NK-92 treated with Interleukin-12 subunit alpha and Interleukin-12 subunit beta, amount 100 ng/mL, for 24 hours (cell line): ENCODE data around the gene CLCN7.
"Not testable (repeated sequence)": the region's sequence is repeated elsewhere in the genome, so short reads cannot be mapped to it uniquely, and the experiment has no call there.

Source experiments
- DNase-seq: peaks from one replicate; lab custom pipeline; 2025; lab: John Stamatoyannopoulos, UW

Gene CLCN7

DNA sequence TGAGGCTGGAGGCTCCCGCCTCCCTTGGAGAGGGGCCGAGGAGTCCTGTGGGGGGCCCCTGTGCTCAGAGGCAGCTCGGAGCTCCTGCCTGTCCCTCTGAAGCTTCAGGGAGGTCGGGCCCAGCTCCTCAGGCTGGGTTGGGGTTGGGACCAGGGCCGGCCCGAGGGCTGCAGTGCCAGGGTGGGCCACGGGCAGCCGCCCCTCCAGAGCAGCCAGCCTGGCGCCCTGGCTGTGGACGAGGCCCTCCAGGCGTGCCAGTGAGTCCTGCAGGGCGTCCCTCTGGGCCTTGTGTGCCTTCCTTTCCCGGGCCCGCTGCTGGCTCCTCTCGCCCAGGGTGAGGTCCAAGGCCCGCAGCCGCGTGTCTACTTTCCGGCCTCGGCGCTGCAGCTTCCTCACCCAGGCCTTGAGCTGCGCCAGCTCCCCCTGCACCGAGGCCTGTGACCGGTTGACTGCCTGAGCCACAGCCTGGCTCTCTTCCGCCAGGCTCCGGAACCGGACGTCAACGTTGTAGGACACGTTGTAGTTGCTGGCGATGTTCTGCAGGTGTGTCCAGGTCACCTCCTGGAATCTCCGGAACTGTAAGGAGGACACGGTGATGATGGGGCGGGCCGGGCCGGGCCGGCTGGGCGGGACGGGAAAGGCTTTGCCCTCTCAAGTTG, 12.7 kb upstream of the CLCN7 start:
- no peak for DNase-seq

DNA sequence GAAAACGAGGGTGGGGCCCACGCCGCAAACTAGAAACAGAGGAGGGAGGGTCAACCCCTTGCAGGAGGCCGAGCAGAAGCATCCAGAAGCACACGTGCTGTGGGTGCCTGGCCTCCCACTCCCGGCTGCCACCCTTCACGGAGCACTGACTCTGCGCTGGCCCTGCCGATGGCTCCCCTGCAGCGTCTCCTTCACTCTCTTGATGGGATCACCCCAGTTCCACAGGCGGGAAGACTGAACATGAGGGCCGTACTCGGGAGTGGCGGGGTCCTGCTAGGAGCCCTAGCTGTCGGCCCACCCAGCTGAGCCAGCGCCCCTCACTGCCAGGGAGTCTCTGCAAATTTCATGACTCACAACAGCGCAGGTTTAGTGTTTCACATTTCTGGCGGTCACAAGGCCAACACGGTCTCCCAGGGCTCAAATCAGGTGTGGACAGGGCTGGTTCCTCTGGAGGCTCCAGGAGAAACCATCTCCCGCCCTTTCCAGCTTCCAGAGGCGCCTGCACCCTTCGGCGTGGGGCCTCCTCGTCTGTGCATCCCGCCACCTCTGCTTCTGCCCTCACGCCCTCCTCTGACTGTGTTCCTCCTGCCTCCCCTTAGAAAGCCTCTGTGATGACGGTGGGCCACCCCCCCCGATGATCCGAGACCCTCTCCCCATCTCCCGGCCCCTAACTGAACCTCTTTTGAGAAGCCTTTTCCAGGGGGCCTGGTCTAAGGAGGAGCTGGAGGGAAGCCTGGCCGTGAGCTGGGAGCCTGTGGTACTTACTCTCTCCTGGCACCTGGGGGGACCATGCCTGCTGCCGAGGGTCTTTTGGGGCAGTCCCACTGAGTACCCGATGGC, 11.9 kb upstream of the CLCN7 start:
- no peak for DNase-seq

DNA sequence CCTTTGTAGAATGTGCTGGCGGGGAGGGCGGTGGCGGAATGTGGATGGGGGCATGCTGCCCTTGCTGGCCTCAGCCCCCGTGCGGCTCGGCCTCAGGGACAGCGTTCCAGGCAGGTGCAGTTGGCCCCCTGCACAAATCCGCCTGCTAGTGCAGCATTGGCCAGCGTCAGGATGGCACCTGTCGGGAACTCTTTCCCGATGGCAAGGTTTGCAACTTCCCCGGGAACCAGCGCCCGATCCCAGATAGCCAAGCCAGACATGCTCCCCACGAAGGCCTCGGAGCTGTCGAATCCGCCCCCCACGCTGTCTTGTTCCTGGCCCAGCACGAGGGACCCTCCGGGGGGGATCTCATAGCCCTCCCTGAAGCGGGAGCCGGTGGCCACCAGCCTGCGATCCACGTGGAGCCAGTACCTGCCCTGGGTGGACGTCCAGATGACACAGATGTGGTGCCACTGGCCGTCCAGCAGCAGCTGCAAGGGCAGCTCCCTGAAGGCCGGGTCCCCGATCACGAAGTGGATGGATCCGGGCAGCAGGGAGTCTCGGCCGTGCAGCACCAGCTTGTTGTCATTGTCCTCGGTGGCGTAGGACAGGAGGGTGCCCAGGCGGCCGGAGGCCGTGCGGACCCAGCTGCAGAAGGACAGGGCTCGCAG, 11.1 kb upstream of the CLCN7 start:
- DNase-seq = no peak

DNA sequence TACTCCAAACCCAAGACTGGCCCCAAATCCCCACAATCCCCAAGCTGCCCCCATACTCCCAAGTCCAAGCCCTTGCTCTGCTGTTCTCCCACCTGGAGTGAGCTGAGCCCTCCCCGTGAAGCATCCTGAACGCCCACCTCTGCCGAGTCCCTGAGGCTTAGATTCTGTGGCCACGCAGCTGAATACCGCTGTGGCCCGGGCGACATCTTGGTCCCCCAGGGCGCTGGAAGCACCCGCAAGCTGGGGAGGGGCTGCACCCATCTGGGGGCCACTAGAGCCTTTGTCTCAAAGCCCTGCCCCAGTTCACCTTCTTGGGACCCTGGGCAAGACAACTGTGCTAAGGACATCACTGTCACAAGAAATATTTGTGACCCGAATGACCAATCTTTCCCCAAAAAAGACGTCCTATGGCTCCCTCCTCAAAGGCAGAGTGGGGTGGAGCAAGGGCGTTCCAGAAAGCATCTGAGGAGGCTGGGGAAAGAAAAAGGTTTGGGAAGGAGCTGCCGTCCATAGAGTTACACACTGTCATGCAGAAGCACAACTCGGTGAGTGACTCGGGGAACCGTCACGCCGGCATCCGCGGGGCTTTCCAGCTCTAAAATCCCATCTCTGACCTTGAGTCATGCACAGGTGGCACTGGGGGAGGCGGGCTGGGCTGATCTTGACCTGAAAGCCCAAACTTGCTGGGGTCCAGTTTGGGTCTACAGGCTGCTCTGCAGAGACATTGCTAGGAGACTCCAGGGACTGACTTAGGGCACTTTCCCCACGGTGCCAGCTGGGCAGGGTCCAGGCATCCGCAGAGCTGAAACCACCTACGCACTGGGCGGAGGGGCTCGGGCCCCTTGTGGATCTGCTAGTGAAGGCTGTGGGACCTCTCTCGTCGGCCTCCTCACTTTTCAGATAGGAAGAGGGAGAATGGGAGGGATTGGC, 7.3 kb upstream of the CLCN7 start:
- DNase-seq = no peak

DNA sequence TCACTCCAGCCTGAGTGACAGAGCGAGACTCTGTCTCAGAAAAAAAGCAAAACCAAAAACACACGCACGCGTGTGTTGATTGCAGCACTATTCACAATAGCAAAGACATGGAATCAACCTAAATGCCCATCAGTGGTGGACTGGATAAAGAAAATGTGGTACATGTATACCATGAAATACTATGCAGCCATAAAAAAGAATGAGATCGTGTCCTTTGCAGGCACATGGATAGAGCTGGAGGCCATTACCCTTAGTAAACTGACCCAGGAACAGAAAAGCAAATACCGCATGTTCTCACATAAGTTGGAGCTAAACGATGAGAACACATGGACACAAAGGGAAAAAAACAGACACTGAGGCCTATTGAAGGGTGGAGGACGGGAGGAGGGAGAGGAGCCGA, 4.1 kb upstream of the CLCN7 start:
- DNase-seq = not testable (repeated sequence)

DNA sequence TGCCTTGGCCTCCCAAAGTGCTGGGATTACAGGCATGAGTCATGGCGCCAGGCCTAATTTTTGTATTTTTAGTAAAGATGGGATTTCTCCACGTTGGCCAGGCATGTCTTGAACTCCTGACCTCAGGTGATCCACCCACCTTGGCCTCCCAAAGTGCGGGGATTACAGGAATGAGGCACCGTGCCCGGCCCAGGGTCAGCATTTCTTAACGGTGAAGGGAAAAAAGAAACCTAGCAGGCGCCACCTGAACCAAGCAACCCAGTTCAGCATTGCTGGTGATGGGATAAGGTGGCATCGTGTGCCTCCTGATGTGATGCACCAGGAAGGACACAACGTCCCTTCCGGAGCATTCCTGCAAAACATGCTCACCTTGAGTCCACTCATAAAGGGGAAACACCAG, 2.2 kb upstream of the CLCN7 start:
- no peak for DNase-seq

DNA sequence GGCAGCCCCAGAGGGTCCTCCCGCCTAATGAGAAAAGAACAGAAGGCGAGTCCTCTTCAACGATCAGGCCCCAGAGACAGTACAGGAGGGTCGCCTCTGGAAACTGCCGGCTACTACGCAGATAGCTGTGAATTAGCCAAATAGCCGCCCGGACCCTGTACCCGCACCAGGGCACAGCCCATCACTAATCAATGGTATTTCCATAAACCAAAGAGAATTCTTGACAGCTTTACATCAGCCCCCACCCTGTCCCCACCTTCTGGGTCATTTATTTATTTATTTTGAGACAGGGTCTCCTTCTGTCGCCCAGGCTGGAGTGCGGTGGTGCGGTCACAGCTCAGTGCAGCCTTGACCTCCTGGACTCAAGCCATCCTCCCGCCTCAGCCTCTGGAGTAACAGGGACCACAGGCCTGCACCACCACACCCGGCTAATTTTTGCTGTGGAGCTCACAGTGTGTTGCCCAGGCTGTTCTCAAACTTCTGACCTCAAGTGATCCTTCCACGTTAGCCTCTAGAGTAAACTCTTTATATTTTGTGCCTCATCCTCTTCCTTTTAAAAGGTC, 805 bp upstream of the CLCN7 start:
- DNase-seq = no peak

DNA sequence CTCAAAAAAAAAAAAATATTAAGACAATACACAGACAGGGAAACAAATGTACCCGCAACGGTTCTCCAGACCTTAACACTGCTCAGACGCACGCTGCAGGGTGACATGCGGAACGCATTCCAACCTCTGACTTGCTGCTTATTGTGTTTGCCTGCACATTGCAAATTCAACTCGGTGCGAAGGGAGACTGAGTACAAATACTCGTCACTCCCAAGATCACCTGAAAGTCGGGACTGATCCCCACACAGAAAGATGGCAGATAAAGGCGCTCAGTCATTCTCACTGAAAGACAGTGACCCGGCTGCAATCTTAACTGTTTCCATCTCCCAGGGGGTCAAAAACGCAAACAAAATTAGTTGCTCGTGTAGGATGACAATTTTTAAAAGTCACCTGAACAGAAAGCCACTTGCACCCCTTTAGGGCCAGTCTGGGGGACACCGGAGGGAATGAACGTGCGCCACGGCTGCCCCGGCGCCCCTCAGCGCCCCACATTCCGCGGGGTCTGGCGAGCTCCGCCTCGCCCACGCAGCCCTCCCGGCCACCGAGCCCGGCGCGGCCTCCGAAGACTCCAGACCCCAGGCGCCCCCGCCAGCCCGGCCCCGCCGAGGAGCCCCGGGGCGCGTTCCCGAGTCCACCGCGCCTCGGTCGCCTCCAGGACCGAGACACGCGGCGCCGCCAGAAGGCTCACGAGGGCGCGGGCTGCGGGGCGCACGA, 589 bp downstream of the CLCN7 start:
- no peak for DNase-seq

DNA sequence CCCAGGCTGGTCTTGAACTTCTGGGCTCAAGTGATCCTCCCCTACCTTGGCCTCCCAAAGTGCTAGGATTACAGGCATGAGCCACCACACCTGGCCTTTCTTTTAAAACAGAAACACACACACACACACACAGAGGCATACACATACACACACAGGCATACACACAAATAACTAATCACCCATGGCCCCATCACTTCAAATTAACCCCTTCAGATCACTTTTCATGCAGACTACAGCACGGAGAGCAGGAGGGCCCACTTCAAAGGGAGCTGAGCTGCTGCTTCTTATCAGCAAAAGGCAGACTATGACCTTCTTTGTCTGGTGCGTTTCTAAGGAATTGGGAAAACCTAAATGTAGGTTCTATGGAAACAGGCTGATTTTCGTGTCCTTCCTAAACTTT, 1.9 kb downstream of the CLCN7 start:
- no peak for DNase-seq

DNA sequence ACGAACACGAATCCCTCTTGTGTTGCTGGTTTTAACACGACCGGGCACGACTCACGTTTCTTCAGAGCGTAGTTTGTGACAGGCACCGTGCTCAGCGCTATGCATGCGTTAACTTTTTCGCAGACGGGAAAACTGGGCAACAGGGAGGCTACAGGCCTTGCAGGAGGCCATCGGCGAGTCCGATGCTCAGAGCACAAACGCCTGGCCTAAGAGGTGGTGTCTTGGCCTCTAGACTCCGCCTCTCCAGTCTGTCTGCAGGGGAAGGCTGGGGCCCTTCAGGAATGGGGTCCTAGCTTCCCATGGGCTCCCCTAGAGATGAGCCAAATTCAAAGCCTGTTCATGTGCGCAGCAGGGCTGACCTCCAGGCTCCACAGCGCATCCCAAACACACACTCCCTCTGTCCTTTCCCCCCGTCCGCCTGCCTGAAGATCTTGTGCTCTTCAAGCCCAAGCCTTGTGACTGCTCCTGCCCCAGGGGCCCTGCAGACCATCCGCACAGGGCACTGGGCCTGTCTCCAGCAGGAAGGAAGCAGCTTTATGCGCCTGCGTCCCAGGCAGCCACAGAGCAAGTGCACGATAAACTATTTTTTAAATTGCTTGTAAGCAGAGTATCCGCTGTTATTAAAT, 3.1 kb downstream of the CLCN7 start:
- no peak for DNase-seq

DNA sequence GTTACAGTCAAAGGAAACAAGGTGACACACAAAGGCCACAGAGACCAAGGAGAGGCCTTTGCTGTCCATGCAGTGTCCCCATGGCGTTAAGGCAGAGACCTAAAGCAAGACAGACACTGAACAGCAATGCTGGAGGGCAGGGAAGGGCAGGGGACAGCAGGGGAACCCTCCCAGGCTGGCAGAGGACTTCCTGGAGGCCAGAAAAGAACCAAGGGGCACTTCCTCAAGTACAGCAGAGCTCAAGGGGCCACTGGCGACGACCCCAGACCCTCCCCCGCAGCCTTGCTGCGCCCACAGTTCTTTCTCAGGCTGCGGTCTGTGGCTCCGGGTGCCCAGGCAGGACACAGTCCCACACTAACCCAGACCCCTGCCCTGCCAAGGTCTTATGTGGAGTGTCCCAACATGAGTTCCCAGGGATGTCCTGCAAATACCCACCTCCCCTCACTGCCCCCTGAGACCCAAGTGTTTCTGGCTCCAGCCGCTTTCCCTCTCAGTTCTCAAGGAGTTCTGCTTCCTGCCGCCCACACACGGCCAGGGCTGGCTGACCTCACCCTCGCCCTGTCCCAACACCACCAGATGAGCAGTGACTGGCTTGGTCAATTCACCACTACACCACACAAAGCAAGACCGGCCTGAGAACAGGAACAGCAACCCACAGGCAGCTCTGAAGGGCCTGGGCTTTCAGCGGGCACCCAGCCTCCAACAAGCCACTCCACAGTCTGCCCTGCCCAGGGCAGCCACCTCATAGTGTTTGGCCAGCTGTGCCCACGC, 4.2 kb downstream of the CLCN7 start:
- no peak for DNase-seq

DNA sequence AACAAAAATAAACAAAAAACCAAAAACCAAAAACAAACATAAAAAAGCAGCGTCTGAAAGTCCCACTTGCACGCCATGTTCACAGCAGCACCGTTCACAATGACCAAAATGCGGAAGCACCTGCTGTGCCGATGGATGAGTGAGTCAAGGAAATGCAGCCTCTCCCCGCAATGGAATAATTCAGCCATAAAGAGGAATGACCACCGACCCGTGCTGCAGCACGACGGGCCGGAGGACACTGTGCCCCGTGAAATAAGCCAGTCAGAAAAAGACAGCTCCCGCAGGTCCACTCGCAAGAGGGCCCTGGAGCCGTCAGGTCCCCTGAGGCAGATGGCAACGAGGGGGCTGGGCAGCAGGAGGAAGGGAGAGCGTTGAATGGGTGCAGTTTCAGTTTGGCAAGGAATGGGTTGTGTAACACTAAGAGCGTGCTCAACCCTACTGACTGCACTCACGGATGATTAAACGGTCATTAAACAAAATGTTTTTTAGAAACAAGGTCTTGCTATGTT, 5.1 kb downstream of the CLCN7 start:
- DNase-seq = no peak

DNA sequence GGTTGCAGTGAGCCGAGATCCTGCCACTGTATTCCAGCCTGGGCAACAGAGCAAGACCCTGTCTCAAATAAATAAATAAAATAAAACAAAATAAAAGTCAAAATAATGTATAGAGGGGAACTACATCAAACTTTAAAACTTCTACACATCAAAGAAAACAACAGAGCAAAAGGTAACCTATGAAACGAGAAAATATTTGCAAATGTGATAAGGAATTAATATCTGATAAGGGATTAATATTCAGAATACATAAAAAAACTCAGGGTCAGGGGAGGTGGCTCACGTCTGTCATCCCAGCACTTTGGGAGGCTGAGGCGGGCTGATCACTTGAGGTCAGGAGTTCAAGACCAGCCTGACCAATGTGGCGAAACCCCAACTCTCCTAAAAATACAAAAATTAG, 5.7 kb downstream of the CLCN7 start:
- not testable (repeated sequence) for DNase-seq

DNA sequence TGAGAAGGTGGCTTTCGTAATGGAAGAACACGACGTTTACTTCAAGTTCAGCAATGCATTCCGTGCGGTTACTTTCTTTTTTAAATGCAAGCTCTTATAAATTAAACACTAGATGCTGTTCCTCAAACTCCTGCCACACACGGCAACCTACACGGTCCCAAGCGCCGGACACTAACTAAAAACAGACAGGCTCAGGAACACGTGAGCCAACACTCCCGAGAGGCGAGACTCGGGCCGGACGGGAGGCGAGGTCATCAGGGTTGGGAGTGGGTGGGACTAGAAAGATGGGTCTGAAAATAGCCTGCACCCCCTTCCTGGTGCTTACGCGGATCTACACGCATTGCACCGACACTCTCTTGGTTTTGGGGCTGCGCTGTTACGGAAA, 6.4 kb downstream of the CLCN7 start:
- DNase-seq = no peak

DNA sequence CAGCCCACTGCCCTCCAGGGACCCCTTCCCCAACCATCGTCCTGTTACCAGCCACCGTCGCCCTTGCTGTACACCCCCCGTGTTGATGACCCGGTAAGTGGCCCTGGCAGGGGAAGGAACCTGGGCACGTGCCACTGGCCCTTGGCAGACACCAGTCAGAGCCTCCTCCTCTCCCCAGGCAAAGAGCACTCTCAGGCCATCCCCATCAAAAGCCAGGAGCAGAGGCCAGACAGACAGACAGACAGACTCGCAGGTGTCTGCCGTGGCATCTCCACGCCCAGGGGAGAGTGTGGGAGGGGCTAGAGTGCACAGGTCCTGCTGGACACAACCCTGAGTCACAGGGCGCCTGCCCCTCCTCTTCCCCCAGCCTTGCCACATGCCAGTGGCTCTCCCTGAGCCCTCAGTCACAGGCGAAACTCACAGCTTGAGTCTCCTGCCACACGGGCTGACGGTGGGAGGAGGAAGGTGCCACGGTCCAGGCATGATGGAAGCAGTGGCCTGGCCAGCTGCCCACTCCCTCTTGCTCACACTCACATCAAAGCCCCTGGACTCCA, 7.8 kb downstream of the CLCN7 start:
- DNase-seq = no peak

DNA sequence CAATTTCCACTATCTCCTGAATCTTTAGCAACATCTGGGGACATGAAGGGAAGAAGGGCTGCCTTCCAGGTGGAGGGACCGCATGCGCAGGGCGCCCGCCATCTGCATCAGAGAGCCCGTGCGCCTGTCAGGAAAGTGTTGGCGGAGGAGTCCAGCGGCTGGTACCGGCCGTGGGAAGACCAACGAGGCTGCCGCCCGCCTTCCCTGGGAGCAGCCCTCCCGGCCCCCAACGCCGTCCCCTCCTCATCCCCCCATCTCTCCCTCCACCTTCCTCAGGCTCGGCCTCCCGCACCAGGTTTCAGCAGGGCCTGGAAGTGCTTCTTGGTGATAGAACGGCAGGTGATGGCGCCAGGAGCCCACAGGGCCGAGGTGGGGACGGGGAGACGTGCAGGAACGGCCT, 8.8 kb downstream of the CLCN7 start:
- no peak for DNase-seq

DNA sequence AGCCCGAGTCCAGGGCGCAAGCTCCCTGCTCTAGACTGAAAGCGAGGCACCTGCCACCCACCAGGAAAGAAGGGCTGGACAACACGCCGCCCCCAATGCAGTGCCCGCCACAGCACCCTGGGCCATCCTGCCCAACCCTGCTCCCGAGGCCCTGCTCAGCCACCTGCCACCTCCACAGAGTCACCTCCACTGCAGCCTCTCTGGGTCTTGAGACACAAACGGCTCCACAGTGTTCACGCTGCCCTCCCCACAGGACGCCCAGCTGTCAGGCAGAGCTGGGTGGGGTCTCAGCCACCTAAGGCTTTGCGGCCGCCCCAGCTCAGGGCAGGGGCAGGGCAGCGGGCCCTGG, 9.3 kb downstream of the CLCN7 start:
- DNase-seq = no peak

DNA sequence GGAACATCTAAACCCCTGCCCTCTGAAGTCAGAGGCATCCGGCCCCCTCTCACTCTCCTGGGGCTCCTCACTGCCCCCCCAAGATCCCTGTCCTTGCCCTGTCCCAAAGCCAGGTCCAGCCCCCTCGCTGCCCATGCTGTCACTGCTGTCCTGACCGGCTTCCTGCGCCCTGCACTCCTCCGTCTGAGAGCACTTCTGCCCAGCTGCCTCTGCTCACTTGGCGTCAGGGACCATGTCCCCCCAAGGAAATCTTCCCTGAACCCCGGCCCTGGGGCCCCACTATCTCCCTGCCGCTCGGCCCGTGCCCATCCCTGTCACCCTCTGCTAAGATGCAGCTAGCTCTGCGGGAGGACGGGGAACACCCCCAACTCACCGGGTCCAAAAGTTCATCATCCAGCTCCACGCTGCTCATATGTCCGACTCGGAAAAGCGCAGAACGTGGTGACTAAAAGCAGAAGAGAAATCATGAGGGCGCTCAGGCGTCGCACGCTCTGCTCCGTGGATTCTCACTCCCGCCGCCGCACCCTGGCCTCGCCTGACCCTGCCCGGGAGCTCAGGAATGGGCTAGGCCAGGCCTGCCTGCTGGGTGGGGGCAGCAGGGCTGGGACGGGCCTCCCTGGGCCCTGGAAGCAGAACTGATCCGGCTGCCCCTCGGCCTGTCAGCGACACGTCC, 9.8 kb downstream of the CLCN7 start:
- no peak for DNase-seq
